Activated naive CD8-positive, alpha-beta T cell (primary cell): Measurements from ENCODE around the gene HMGB2.

Source experiments
- H3K27ac Mint-ChIP-seq: one replicate; pipeline ENCODE4 v1.8.0; 2021; ENCODE audit warnings: mixed read lengths
- H3K27me3 Mint-ChIP-seq: one replicate; pipeline ENCODE4 v1.8.0; 2021; ENCODE audit warnings: mixed read lengths
- H3K36me3 Mint-ChIP-seq: one replicate; pipeline ENCODE4 v1.8.0; 2021; ENCODE audit warnings: mixed read lengths
- H3K4me1 Mint-ChIP-seq: one replicate; pipeline ENCODE4 v1.8.0; 2021; ENCODE audit warnings: low read depth, mixed read lengths
- H3K4me3 Mint-ChIP-seq: one replicate; pipeline ENCODE4 v1.8.0; 2021; ENCODE audit warnings: mild to moderate bottlenecking, mixed read lengths
- H3K9me3 Mint-ChIP-seq: one replicate; pipeline ENCODE4 v1.8.0; 2021; ENCODE audit warnings: low read depth, mixed read lengths

Gene HMGB2

GRCh38 chr4:173284463-173284862 is 49.7 kb downstream of the HMGB2 start:
- H3K27ac Mint-ChIP-seq, result no peak overlapping the region
- no peak overlapping the region for H3K4me3 Mint-ChIP-seq
- H3K4me1 Mint-ChIP-seq, result peaks cover 13% of the 10 kb centered on the region

GRCh38 chr4:173282626-173283025 is 51.5 kb downstream of the HMGB2 start:
- H3K9me3 Mint-ChIP-seq, result no peaks in the 10 kb centered on the region
- H3K4me1 Mint-ChIP-seq, result peaks cover 5% of the 10 kb centered on the region
- no peaks in the 10 kb centered on the region for H3K27me3 Mint-ChIP-seq
- no peak overlapping the region for H3K4me3 Mint-ChIP-seq
- H3K36me3 Mint-ChIP-seq, result peaks cover 15% of the 10 kb centered on the region
- H3K27ac Mint-ChIP-seq, result no peak overlapping the region

More at GRCh38 chr4:173284463-173284862, 49.7 kb downstream of the HMGB2 start:
- peaks cover 9% of the 10 kb centered on the region for H3K36me3 Mint-ChIP-seq
- H3K9me3 Mint-ChIP-seq, result no peaks in the 10 kb centered on the region
- no peaks in the 10 kb centered on the region for H3K27me3 Mint-ChIP-seq

GRCh38 chr4:173282256-173282562 is 51.9 kb downstream of the HMGB2 start:
- H3K36me3 Mint-ChIP-seq, result peaks cover 15% of the 10 kb centered on the region
- H3K4me1 Mint-ChIP-seq, result peaks cover 5% of the 10 kb centered on the region
- H3K4me3 Mint-ChIP-seq, result no peak overlapping the region
- H3K9me3 Mint-ChIP-seq, result no peaks in the 10 kb centered on the region
- H3K27me3 Mint-ChIP-seq, result no peaks in the 10 kb centered on the region
- H3K27ac Mint-ChIP-seq, result no peak overlapping the region

GRCh38 chr4:173281406-173282255 is 52.5 kb downstream of the HMGB2 start:
- H3K36me3 Mint-ChIP-seq, result peaks cover 13% of the 10 kb centered on the region

More at GRCh38 chr4:173281406-173282255, 52.5 kb downstream of the HMGB2 start:
- no peak overlapping the region for H3K27ac Mint-ChIP-seq
- peaks cover 5% of the 10 kb centered on the region for H3K4me1 Mint-ChIP-seq
- H3K27me3 Mint-ChIP-seq, result no peaks in the 10 kb centered on the region
- H3K4me3 Mint-ChIP-seq, result no peak overlapping the region
- no peaks in the 10 kb centered on the region for H3K9me3 Mint-ChIP-seq
